ENCODE data around the gene A1CF.

A1CF gene

GRCh38 chr10:50830066-50830465 lies 55.4 kb downstream of the A1CF start:
- Histone ChIP-seq H3K4me1 (ENCODE audit: control insufficient read depth, insufficient read depth, low read length, poor library complexity, severe bottlenecking) (no peaks in the 10 kb centered on the region), H3K27ac (ENCODE audit: low read depth, low read length, severe bottlenecking) (no peak overlapping the region), H3K4me3 (ENCODE audit: extremely low read depth, insufficient read depth, low read length, poor library complexity, severe bottlenecking) (no peak overlapping the region), H3K36me3 (ENCODE audit: control insufficient read depth, insufficient read depth, low read length) (no peaks in the 10 kb centered on the region), H3K9me3 (ENCODE audit: control insufficient read depth, low read length) (no peaks in the 10 kb centered on the region)
- WGBS, 2 experiments (ENCODE audit: insufficient coverage in 2 of 2), result no CpG with 5 or more reads among the region's 1 CpG

GRCh38 chr10:50824782-50825181 lies 60.6 kb downstream of the A1CF start:
- H3K27ac ChIP-seq (ENCODE audit: low read depth, low read length, severe bottlenecking), result no peak overlapping the region
- no peaks in the 10 kb centered on the region for H3K9me3 ChIP-seq (ENCODE audit: control insufficient read depth, low read length)
- 80% methylated on average over 1 of the region's 1 CpG; no CpG with 5 or more reads in 1 of the 2 experiments for WGBS, 2 experiments (ENCODE audit: insufficient coverage in 2 of 2)
- H3K36me3 ChIP-seq (ENCODE audit: control insufficient read depth, insufficient read depth, low read length), result no peaks in the 10 kb centered on the region
- H3K4me1 ChIP-seq (ENCODE audit: control insufficient read depth, insufficient read depth, low read length, poor library complexity, severe bottlenecking), result no peaks in the 10 kb centered on the region
- no peak overlapping the region for H3K4me3 ChIP-seq (ENCODE audit: extremely low read depth, insufficient read depth, low read length, poor library complexity, severe bottlenecking)

- Histone ChIP-seq H3K36me3 (ENCODE audit: control insufficient read depth, insufficient read depth, low read length) (no peaks in the 10 kb centered on the region), H3K9me3 (ENCODE audit: control insufficient read depth, low read length) (no peaks in the 10 kb centered on the region), H3K27ac (ENCODE audit: low read depth, low read length, severe bottlenecking) (no peak overlapping the region), H3K4me3 (ENCODE audit: extremely low read depth, insufficient read depth, low read length, poor library complexity, severe bottlenecking) (no peak overlapping the region), H3K4me1 (ENCODE audit: control insufficient read depth, insufficient read depth, low read length, poor library complexity, severe bottlenecking) (no peaks in the 10 kb centered on the region)
- 83% methylated on average over 1 of the region's 4 CpGs; no CpG with 5 or more reads in 1 of the 2 experiments for WGBS, 2 experiments (ENCODE audit: insufficient coverage in 2 of 2)
These were observed 61.6 kb downstream of the A1CF start for GRCh38 chr10:50823789-50824188.

GRCh38 chr10:50809596-50809995 lies 75.8 kb downstream of the A1CF start:
- Histone ChIP-seq H3K4me3 (ENCODE audit: extremely low read depth, insufficient read depth, low read length, poor library complexity, severe bottlenecking) (no peak overlapping the region), H3K36me3 (ENCODE audit: control insufficient read depth, insufficient read depth, low read length) (no peaks in the 10 kb centered on the region), H3K27ac (ENCODE audit: low read depth, low read length, severe bottlenecking) (no peak overlapping the region), H3K4me1 (ENCODE audit: control insufficient read depth, insufficient read depth, low read length, poor library complexity, severe bottlenecking) (no peaks in the 10 kb centered on the region), H3K9me3 (ENCODE audit: control insufficient read depth, low read length) (no peaks in the 10 kb centered on the region)
- WGBS, 2 experiments (ENCODE audit: insufficient coverage in 2 of 2), result 83 to 91% methylated on average over 5 to 7 of the region's 7 CpGs

GRCh38 chr10:50807851-50808776 lies 77.3 kb downstream of the A1CF start:
- no peaks in the 10 kb centered on the region for H3K4me1 ChIP-seq (ENCODE audit: control insufficient read depth, insufficient read depth, low read length, poor library complexity, severe bottlenecking)
- H3K36me3 ChIP-seq (ENCODE audit: control insufficient read depth, insufficient read depth, low read length), result no peaks in the 10 kb centered on the region
- no peaks in the 10 kb centered on the region for H3K9me3 ChIP-seq (ENCODE audit: control insufficient read depth, low read length)
- peak overlapping the region; percentile 72 for H3K27ac ChIP-seq (ENCODE audit: low read depth, low read length, severe bottlenecking)
- 25% methylated on average over 1 of the region's 1 CpG; no CpG with 5 or more reads in 1 of the 2 experiments for WGBS, 2 experiments (ENCODE audit: insufficient coverage in 2 of 2)
- H3K4me3 ChIP-seq (ENCODE audit: extremely low read depth, insufficient read depth, low read length, poor library complexity, severe bottlenecking), result no peak overlapping the region

GRCh38 chr10:50805981-50806622 lies 79.3 kb downstream of the A1CF start:
- Histone ChIP-seq H3K36me3 (ENCODE audit: control insufficient read depth, insufficient read depth, low read length) (no peaks in the 10 kb centered on the region), H3K27ac (ENCODE audit: low read depth, low read length, severe bottlenecking) (no peak overlapping the region), H3K4me1 (ENCODE audit: control insufficient read depth, insufficient read depth, low read length, poor library complexity, severe bottlenecking) (no peaks in the 10 kb centered on the region), H3K9me3 (ENCODE audit: control insufficient read depth, low read length) (no peaks in the 10 kb centered on the region), H3K4me3 (ENCODE audit: extremely low read depth, insufficient read depth, low read length, poor library complexity, severe bottlenecking) (no peak overlapping the region)
- 43 to 100% methylated on average over 1 of the region's 2 CpGs for WGBS, 2 experiments (ENCODE audit: insufficient coverage in 2 of 2)

GRCh38 chr10:50799595-50799994 lies 85.8 kb downstream of the A1CF start:
- Histone ChIP-seq H3K36me3 (ENCODE audit: control insufficient read depth, insufficient read depth, low read length) (no peaks in the 10 kb centered on the region), H3K4me3 (ENCODE audit: extremely low read depth, insufficient read depth, low read length, poor library complexity, severe bottlenecking) (no peak overlapping the region), H3K9me3 (ENCODE audit: control insufficient read depth, low read length) (no peaks in the 10 kb centered on the region), H3K4me1 (ENCODE audit: control insufficient read depth, insufficient read depth, low read length, poor library complexity, severe bottlenecking) (no peaks in the 10 kb centered on the region), H3K27ac (ENCODE audit: low read depth, low read length, severe bottlenecking) (no peak overlapping the region)
- WGBS, 2 experiments (ENCODE audit: insufficient coverage in 2 of 2), result no CpG with 5 or more reads among the region's 1 CpG

GRCh38 chr10:50798297-50798696 lies 87.1 kb downstream of the A1CF start:
- 43% methylated on average over 1 of the region's 3 CpGs; no CpG with 5 or more reads in 1 of the 2 experiments for WGBS, 2 experiments (ENCODE audit: insufficient coverage in 2 of 2)
- Histone ChIP-seq H3K27ac (ENCODE audit: low read depth, low read length, severe bottlenecking) (no peak overlapping the region), H3K9me3 (ENCODE audit: control insufficient read depth, low read length) (no peaks in the 10 kb centered on the region), H3K36me3 (ENCODE audit: control insufficient read depth, insufficient read depth, low read length) (no peaks in the 10 kb centered on the region), H3K4me1 (ENCODE audit: control insufficient read depth, insufficient read depth, low read length, poor library complexity, severe bottlenecking) (no peaks in the 10 kb centered on the region), H3K4me3 (ENCODE audit: extremely low read depth, insufficient read depth, low read length, poor library complexity, severe bottlenecking) (no peak overlapping the region)

GRCh38 chr10:50796693-50797092 lies 88.7 kb downstream of the A1CF start:
- H3K27ac ChIP-seq (ENCODE audit: low read depth, low read length, severe bottlenecking), result no peak overlapping the region
- H3K9me3 ChIP-seq (ENCODE audit: control insufficient read depth, low read length), result no peaks in the 10 kb centered on the region
- H3K4me1 ChIP-seq (ENCODE audit: control insufficient read depth, insufficient read depth, low read length, poor library complexity, severe bottlenecking), result no peaks in the 10 kb centered on the region
- no peak overlapping the region for H3K4me3 ChIP-seq (ENCODE audit: extremely low read depth, insufficient read depth, low read length, poor library complexity, severe bottlenecking)
- no peaks in the 10 kb centered on the region for H3K36me3 ChIP-seq (ENCODE audit: control insufficient read depth, insufficient read depth, low read length)
- no CpG with 5 or more reads among the region's 1 CpG for WGBS, 2 experiments (ENCODE audit: insufficient coverage in 2 of 2)

- Histone ChIP-seq H3K4me1 (ENCODE audit: control insufficient read depth, insufficient read depth, low read length, poor library complexity, severe bottlenecking) (no peaks in the 10 kb centered on the region), H3K9me3 (ENCODE audit: control insufficient read depth, low read length) (no peaks in the 10 kb centered on the region), H3K27ac (ENCODE audit: low read depth, low read length, severe bottlenecking) (no peak overlapping the region), H3K4me3 (ENCODE audit: extremely low read depth, insufficient read depth, low read length, poor library complexity, severe bottlenecking) (no peak overlapping the region), H3K36me3 (ENCODE audit: control insufficient read depth, insufficient read depth, low read length) (no peaks in the 10 kb centered on the region)
These were observed 90.9 kb downstream of the A1CF start for GRCh38 chr10:50794490-50794889.

All from mesodermal cell (in vitro differentiated cells).